ENCODE results near the gene CNTNAP5.

CNTNAP5 gene

GRCh38 chr2:124933883-124934282 lies 908.8 kb downstream of the CNTNAP5 start:
- no peak for DNase-seq (ENCODE audit: low read depth)
- no peak overlapping the region for H3K4me3 ChIP-seq (ENCODE audit: control insufficient read depth, low read depth, low read length)
- no peak for TF ChIP-seq CTCF (conservative IDR thresholded peaks at IDR 0.05; ENCODE audit: control insufficient read depth, insufficient read depth, low read depth, low read length)

- no peak for TF ChIP-seq CTCF (conservative IDR thresholded peaks at IDR 0.05; ENCODE audit: control insufficient read depth, insufficient read depth, low read depth, low read length)
- DNase-seq (ENCODE audit: low read depth): no peak
- H3K4me3 ChIP-seq (ENCODE audit: control insufficient read depth, low read depth, low read length): no peak overlapping the region
These were observed 928.8 kb downstream of the CNTNAP5 start for GRCh38 chr2:124953921-124954320.

GRCh38 chr2:124959581-124959980 lies 934.5 kb downstream of the CNTNAP5 start:
- H3K4me3 ChIP-seq (ENCODE audit: control insufficient read depth, low read depth, low read length): no peak overlapping the region
- no peak for DNase-seq (ENCODE audit: low read depth)
- no peak for TF ChIP-seq CTCF (conservative IDR thresholded peaks at IDR 0.05; ENCODE audit: control insufficient read depth, insufficient read depth, low read depth, low read length)

- no peak for TF ChIP-seq CTCF (conservative IDR thresholded peaks at IDR 0.05; ENCODE audit: control insufficient read depth, insufficient read depth, low read depth, low read length)
- H3K4me3 ChIP-seq (ENCODE audit: control insufficient read depth, low read depth, low read length): no peak overlapping the region
- no peak for DNase-seq (ENCODE audit: low read depth)
These were observed 936.0 kb downstream of the CNTNAP5 start for GRCh38 chr2:124961132-124961531.
